Spleen (tissue), 7 donors: Measurements from ENCODE around the gene PLEKHG1.

Experiments used
- CTCF ChIP-seq, 11 experiments: fragments of 200-600 bp in 7 of 11; fragments of 450-650 bp in 4 of 11; sonication (generic) in 4 of 11; IDR thresholded peaks in 8 of 11; conservative IDR thresholded peaks in 3 of 11; 1 replicate in 7 of 11; 2 replicates in 4 of 11; pipeline versions ENCODE4 v1.4.0 to v1.8.0; 2016 to 2021; ENCODE audit warnings: antibody characterized with exemption in 11 of 11, inconsistent platforms in 4 of 11, mild to moderate bottlenecking in 1 of 11
- POLR2A ChIP-seq, 3 donors: fragments of 450-650 bp; IDR thresholded peaks; one replicate each; pipeline ENCODE4 v1.5.1; 2017; ENCODE audit warnings: antibody characterized with exemption in 3 of 3, mild to moderate bottlenecking in 1 of 3
- donor health status: DM: no; HTN: no; CAD: no; lungs with moderate emphysema.
- donor health status: DM: no; HTN: no; CAD: no.
- donor health status: DM: no; HTN: no; CAD: no.

- TF ChIP-seq CTCF (IDR thresholded peaks at IDR 0.05 in 8 of 11, conservative IDR thresholded peaks at IDR 0.05 in 3 of 11) (no peak), POLR2A (IDR thresholded peaks at IDR 0.05) (no peak)
Measured at GRCh38 chr6:150579611-150580010, 20.1 kb upstream of the PLEKHG1 start.
